ENCODE results near the gene ARRDC3. TPM values are rescaled to one million over a fixed set of nuclear protein-coding genes. Genes with fewer than 3 reads are reported as not detected.

Gene ARRDC3, protein sequence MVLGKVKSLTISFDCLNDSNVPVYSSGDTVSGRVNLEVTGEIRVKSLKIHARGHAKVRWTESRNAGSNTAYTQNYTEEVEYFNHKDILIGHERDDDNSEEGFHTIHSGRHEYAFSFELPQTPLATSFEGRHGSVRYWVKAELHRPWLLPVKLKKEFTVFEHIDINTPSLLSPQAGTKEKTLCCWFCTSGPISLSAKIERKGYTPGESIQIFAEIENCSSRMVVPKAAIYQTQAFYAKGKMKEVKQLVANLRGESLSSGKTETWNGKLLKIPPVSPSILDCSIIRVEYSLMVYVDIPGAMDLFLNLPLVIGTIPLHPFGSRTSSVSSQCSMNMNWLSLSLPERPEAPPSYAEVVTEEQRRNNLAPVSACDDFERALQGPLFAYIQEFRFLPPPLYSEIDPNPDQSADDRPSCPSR
- total RNA-seq, result 80.2 and 161 TPM in 2 replicates

DNA sequence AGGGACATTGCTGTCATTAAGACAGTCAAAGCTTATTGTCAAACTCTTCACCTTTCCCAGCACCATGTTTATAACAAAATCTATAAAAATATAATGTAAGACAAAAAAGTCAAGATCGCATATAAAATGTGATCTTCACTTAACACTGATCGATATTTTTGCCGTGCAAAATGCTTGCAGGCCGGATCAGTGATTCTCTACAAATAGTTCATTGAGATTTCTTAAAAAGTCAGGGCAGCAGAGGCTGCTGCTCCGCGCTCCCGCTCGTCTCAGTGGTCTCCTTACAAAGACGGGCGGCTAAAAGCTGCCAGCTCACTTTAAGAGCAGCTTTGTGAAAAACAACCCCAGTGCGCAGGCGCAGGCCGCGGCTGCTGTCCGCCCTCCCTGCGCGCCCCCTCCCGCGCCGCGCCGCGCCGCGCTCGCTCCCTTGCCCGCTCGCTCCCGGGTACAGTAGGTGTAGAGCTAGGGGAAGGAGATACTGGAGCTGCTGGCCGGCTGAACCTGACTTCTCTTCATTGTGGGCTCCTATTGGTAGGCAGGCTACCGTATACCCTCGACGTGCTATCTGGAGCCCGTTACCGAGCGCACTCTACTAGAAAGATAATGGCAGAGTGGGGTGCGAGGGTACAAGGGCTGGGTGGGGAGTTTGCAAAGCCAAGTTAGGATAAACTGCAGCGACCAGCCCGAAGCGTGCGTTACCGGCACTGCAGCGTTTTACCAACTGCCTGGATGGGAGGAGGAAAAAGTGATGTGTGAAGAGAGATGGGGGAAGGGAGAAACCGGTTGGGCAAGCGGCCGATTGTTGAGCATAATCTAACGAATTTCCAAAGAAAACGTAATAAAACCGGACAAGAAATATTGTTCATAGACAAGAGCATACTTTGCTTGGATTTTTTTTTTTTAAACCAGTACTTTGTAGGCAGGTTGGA lies at the start of gene ARRDC3:
ARRDC3 (minus strand) TSS at position 291 of the 929 bp plus-strand sequence; CDS start at position 66, 225 bp downstream.

